DND-41 (cell line): ENCODE data around the gene DHX57.
"Not testable (repeated sequence)": the region's sequence is repeated elsewhere in the genome, so short reads cannot be mapped to it uniquely, and the experiment has no call there.

Source experiments
- EZH2 ChIP-seq: IDR thresholded peaks from 3 replicates; pipeline ENCODE4 v1.6.1; 2012; ENCODE audit warnings: borderline replicate concordance, low read depth, mild to moderate bottlenecking, moderate library complexity, low read length, inconsistent platforms; ENCODE audit not compliant: severe bottlenecking
- TF ChIP-seq, protein P1 (sequence below): IDR thresholded peaks from 2 replicates; pipeline ENCODE4 v1.5.1; 2012; ENCODE audit warnings: borderline replicate concordance, low read length, moderate library complexity, mild to moderate bottlenecking; ENCODE audit not compliant: poor library complexity, severe bottlenecking; ENCODE audit errors: extremely low read depth

DNA sequence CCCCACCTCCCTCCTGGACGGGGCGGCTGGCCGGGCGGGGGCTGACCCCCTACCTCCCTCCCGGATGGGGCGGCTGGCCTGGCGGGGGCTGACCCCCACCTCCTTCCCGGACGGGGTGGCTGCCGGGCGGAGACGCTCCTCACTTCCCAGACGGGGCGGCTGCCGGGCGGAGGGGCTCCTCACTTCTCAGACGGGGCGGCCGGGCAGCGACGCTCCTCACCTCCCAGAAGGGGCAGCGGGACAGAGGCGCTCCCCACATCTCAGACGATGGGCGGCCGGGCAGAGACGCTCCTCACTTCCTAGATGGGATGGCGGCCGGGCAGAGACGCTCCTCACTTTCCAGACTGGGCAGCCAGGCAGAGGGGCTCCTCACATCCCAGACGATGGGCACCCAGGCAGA lies 119.8 kb downstream of the DHX57 start:
- TF ChIP-seq EZH2: not testable (repeated sequence)
- TF ChIP-seq, protein P1, sequence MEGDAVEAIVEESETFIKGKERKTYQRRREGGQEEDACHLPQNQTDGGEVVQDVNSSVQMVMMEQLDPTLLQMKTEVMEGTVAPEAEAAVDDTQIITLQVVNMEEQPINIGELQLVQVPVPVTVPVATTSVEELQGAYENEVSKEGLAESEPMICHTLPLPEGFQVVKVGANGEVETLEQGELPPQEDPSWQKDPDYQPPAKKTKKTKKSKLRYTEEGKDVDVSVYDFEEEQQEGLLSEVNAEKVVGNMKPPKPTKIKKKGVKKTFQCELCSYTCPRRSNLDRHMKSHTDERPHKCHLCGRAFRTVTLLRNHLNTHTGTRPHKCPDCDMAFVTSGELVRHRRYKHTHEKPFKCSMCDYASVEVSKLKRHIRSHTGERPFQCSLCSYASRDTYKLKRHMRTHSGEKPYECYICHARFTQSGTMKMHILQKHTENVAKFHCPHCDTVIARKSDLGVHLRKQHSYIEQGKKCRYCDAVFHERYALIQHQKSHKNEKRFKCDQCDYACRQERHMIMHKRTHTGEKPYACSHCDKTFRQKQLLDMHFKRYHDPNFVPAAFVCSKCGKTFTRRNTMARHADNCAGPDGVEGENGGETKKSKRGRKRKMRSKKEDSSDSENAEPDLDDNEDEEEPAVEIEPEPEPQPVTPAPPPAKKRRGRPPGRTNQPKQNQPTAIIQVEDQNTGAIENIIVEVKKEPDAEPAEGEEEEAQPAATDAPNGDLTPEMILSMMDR: not testable (repeated sequence)
